ENCODE measurements around the gene LYPD5.
A peak's percentile ranks its signal among the peaks of the same experiment; 100 is the strongest.
"Not testable (repeated sequence)": the region's sequence is repeated elsewhere in the genome, so short reads cannot be mapped to it uniquely, and the experiment has no call there.

The LYPD5 gene

GRCh38 chr19:43839139-43839538 lies 36.9 kb upstream of the LYPD5 start:
- no peak overlapping the region for H3K27ac Mint-ChIP-seq

GRCh38 chr19:43826787-43827754 lies 24.8 kb upstream of the LYPD5 start, which contains the start of gene ZNF283:
ZNF283 (plus strand) TSS chr19:43827321; CDS start chr19:43833505, 6,184 bp downstream.
- peaks cover 46% of the 10 kb centered on the region for H3K36me3 Mint-ChIP-seq (ENCODE audit: low read depth)
- H3K27me3 Mint-ChIP-seq (ENCODE audit: low read depth) = peaks cover 15% of the 10 kb centered on the region
- peaks cover 15% of the 10 kb centered on the region for H3K4me1 Mint-ChIP-seq
- H3K9me3 Mint-ChIP-seq = peaks cover 21% of the 10 kb centered on the region
- TF ChIP-seq CTCF (IDR thresholded peaks at IDR 0.05; ENCODE audit: unreplicated experiment in 3 of 3) = no peak
- peak within 1 kb of the TSS; percentile 72 to 91 (median 89) for H3K27ac Mint-ChIP-seq
- H3K4me3 Mint-ChIP-seq = peak within 1 kb of the TSS; percentile 90 to 100 (median 98)

More at GRCh38 chr19:43839139-43839538, 36.9 kb upstream of the LYPD5 start:
- TF ChIP-seq CTCF (IDR thresholded peaks at IDR 0.05; ENCODE audit: unreplicated experiment in 3 of 3) = no peak
- H3K36me3 Mint-ChIP-seq (ENCODE audit: low read depth) = peaks cover 95% of the 10 kb centered on the region
- no peaks in the 10 kb centered on the region for H3K27me3 Mint-ChIP-seq (ENCODE audit: low read depth)
- H3K4me3 Mint-ChIP-seq = no peak overlapping the region
- H3K9me3 Mint-ChIP-seq = peaks cover 65% of the 10 kb centered on the region
- H3K4me1 Mint-ChIP-seq = no peaks in the 10 kb centered on the region

GRCh38 chr19:43824572-43824971 lies 22.3 kb upstream of the LYPD5 start:
- Mint-ChIP-seq H3K36me3 (ENCODE audit: low read depth) (peaks cover 24% of the 10 kb centered on the region), H3K4me1 (peaks cover 15% of the 10 kb centered on the region), H3K9me3 (peaks cover 16% of the 10 kb centered on the region), H3K27me3 (ENCODE audit: low read depth) (peaks cover 25% of the 10 kb centered on the region)
- H3K27ac Mint-ChIP-seq, H3K4me3 Mint-ChIP-seq: not testable (repeated sequence)

- Mint-ChIP-seq H3K4me1 (peaks cover 15% of the 10 kb centered on the region), H3K36me3 (ENCODE audit: low read depth) (peaks cover 17% of the 10 kb centered on the region), H3K27me3 (ENCODE audit: low read depth) (peaks cover 25% of the 10 kb centered on the region), H3K9me3 (peaks cover 16% of the 10 kb centered on the region)
- not testable (repeated sequence) for H3K27ac Mint-ChIP-seq, H3K4me3 Mint-ChIP-seq
Measured at GRCh38 chr19:43823856-43824255, 21.6 kb upstream of the LYPD5 start.

GRCh38 chr19:43820884-43821215 lies 18.6 kb upstream of the LYPD5 start:
- TF ChIP-seq CTCF (IDR thresholded peaks at IDR 0.05; ENCODE audit: unreplicated experiment in 3 of 3) = no peak

GRCh38 chr19:43820098-43820883 lies 18.0 kb upstream of the LYPD5 start:
- Mint-ChIP-seq H3K4me3 (no peak overlapping the region), H3K9me3 (peaks cover 4% of the 10 kb centered on the region), H3K4me1 (no peaks in the 10 kb centered on the region), H3K36me3 (ENCODE audit: low read depth) (no peaks in the 10 kb centered on the region), H3K27ac (no peak overlapping the region), H3K27me3 (ENCODE audit: low read depth) (peaks cover 30% of the 10 kb centered on the region)
- TF ChIP-seq CTCF (IDR thresholded peaks at IDR 0.05; ENCODE audit: unreplicated experiment in 3 of 3) = no peak

More at GRCh38 chr19:43820884-43821215, 18.6 kb upstream of the LYPD5 start:
- Mint-ChIP-seq H3K4me3 (no peak overlapping the region), H3K27ac (no peak overlapping the region), H3K9me3 (peaks cover 4% of the 10 kb centered on the region), H3K27me3 (ENCODE audit: low read depth) (peaks cover 30% of the 10 kb centered on the region), H3K36me3 (ENCODE audit: low read depth) (no peaks in the 10 kb centered on the region), H3K4me1 (no peaks in the 10 kb centered on the region)
